GM23248 (cell line): ENCODE measurements around the gene RAB38. TPM values are rescaled to one million over a fixed set of nuclear protein-coding genes. Genes with fewer than 3 reads are reported as not detected.

Experiments used
- DNase-seq: peaks from one replicate; pipeline ENCODE4 v3.0.0-alpha.2; 2015
- H2AFZ ChIP-seq: fragments of 200-600 bp; sonication (generic); 2 replicates; pipeline ENCODE4 v1.6.1; 2016; ENCODE audit warnings: antibody characterized with exemption
- H3F3A ChIP-seq: fragments of 200-600 bp; sonication (generic); 2 replicates; pipeline ENCODE4 v1.6.1; 2016; ENCODE audit warnings: mild to moderate bottlenecking, antibody characterized with exemption, mixed run types; ENCODE audit not compliant: insufficient read depth
- H3K27ac ChIP-seq: fragments of 200-600 bp; sonication (generic); 2 replicates; pipeline ENCODE4 v1.5.1; 2016; ENCODE audit warnings: mild to moderate bottlenecking
- H3K27me3 ChIP-seq: fragments of 200-600 bp; sonication (generic); replicated peaks from 2 replicates; pipeline ENCODE4 v1.6.1; 2016; ENCODE audit warnings: mild to moderate bottlenecking; ENCODE audit not compliant: insufficient read depth
- H3K36me3 ChIP-seq: fragments of 200-600 bp; sonication (generic); 2 replicates; pipeline ENCODE4 v1.6.1; 2016; ENCODE audit warnings: low read depth, mild to moderate bottlenecking
- H3K4me1 ChIP-seq: fragments of 200-600 bp; sonication (generic); 2 replicates; pipeline ENCODE4 v1.6.1; 2016; ENCODE audit warnings: mild to moderate bottlenecking; ENCODE audit not compliant: insufficient read depth
- H3K4me2 ChIP-seq: fragments of 200-600 bp; sonication (generic); one replicate; pipeline ENCODE4 v1.6.1; 2016; ENCODE audit warnings: mild to moderate bottlenecking; ENCODE audit not compliant: unreplicated experiment
- H3K4me3 ChIP-seq: fragments of 200-600 bp; sonication (generic); 2 replicates; pipeline ENCODE4 v1.5.1; 2016; ENCODE audit warnings: mild to moderate bottlenecking
- H3K79me2 ChIP-seq: fragments of 200-600 bp; sonication (generic); 2 replicates; pipeline ENCODE4 v1.6.1; 2016; ENCODE audit warnings: mild to moderate bottlenecking; ENCODE audit not compliant: insufficient read depth
- H3K9ac ChIP-seq: fragments of 200-600 bp; sonication (generic); 2 replicates; pipeline ENCODE4 v1.6.1; 2016; ENCODE audit warnings: mild to moderate bottlenecking
- H3K9me2 ChIP-seq: fragments of 200-600 bp; sonication (generic); 2 replicates; pipeline ENCODE4 v1.6.1; 2016; ENCODE audit warnings: mixed run types, mild to moderate bottlenecking, moderate library complexity; ENCODE audit not compliant: insufficient read depth
- H3K9me3 ChIP-seq: fragments of 200-600 bp; sonication (generic); one replicate; pipeline ENCODE4 v1.6.1; 2017; ENCODE audit warnings: low read depth
- H4K20me1 ChIP-seq: fragments of 200-600 bp; sonication (generic); 2 replicates; pipeline ENCODE4 v1.6.0; 2016; ENCODE audit not compliant: insufficient read depth
- EZH2 ChIP-seq: fragments of 200-600 bp; sonication (generic); IDR thresholded peaks from 2 replicates; pipeline ENCODE4 v1.6.1; 2018; ENCODE audit warnings: antibody characterized with exemption, mild to moderate bottlenecking; ENCODE audit not compliant: insufficient read depth, poor library complexity, severe bottlenecking
- EZH2phosphoT487 ChIP-seq: fragments of 200-600 bp; sonication (generic); IDR thresholded peaks from 2 replicates; pipeline ENCODE4 v1.6.1; 2018; ENCODE audit warnings: antibody characterized with exemption, moderate library complexity, mild to moderate bottlenecking, low read depth; ENCODE audit not compliant: insufficient read depth
- WGBS, 2 experiments: methylation state at CpG; one replicate each; pipeline ENCODE4 v1.1.6; 2015 to 2017; ENCODE audit warnings: low lambda C conversion rate in 2 of 2, low coverage in 1 of 2; ENCODE audit errors: missing lambda C conversion rate in 2 of 2; 5-methylcytosine and 5-hydroxymethylcytosine counted together
- in situ Hi-C: fragments of 300-500 bp; cut with MboI; formaldehyde crosslinking; loops from 2 replicates; pipeline ENCODE4 v1.15.0; 2020
- polyA plus RNA-seq: library from polyadenylated mRNA; unstranded; fragments of >200 nt; fragmentation: Nextera tagmentation; extraction: Ambion mirVana; gene quantifications from 2 replicates; pipeline ENCODE4 v1.2.1, GENCODE V29; 2016
- total RNA-seq: library from RNA; depleted of rRNA; stranded (reverse); fragments of >200 nt; shearing (Covaris generic); gene quantifications from 2 replicates; pipeline ENCODE4 v1.2.3, GENCODE V29; 2014; rRNA removed

RAB38 gene
- total RNA-seq = 0.13 and 0.43 TPM in 2 replicates
- polyA plus RNA-seq = 1.5 and 2.5 TPM in 2 replicates

- peak within 1 kb of the TSS; percentile 67 for H3K4me3 ChIP-seq
- peak within 1 kb of the TSS; percentile 84 for H3K4me2 ChIP-seq
- no peaks in the 10 kb centered on the region for H3K36me3 ChIP-seq
- H3F3A ChIP-seq = peaks cover 5% of the 10 kb centered on the region; the same call in 1 of the 2 replicates
- no peak for TF ChIP-seq EZH2
- no peak for TF ChIP-seq EZH2phosphoT487
- H3K27me3 ChIP-seq = no peaks in the 10 kb centered on the region
- no peaks in the 10 kb centered on the region for H3K9me2 ChIP-seq
- no peaks in the 10 kb centered on the region for H3K79me2 ChIP-seq
- in situ Hi-C loops = no loop called here
- peak within 1 kb of the TSS; percentile 50 for H3K9ac ChIP-seq
- H4K20me1 ChIP-seq = no peaks in the 10 kb centered on the region
- peak within 1 kb of the TSS; percentile 77 for H2AFZ ChIP-seq
- WGBS, 2 experiments = 1 to 2% methylated on average over 52 to 53 of the region's 54 CpGs
- no peaks in the 10 kb centered on the region for H3K9me3 ChIP-seq
- DNase-seq = peak; percentile 92
- H3K4me1 ChIP-seq = no peaks in the 10 kb centered on the region
- peak within 1 kb of the TSS; percentile 23; the same call in 1 of the 2 replicates for H3K27ac ChIP-seq
These were observed at the start of gene RAB38 for GRCh38 chr11:88174709-88175568. TSS of gene RAB38 (minus strand) at chr11:88175443. CDS start at chr11:88175384, 59 bp downstream.

GRCh38 chr11:88213406-88213805 lies 38.2 kb upstream of the RAB38 start:
- no peaks in the 10 kb centered on the region for H3F3A ChIP-seq
- no peaks in the 10 kb centered on the region for H3K9me3 ChIP-seq
- no peak overlapping the region for H3K4me3 ChIP-seq
- H3K9me2 ChIP-seq = no peaks in the 10 kb centered on the region
- H3K27ac ChIP-seq = no peak overlapping the region
- no peaks in the 10 kb centered on the region for H3K27me3 ChIP-seq
- H3K4me2 ChIP-seq = no peak overlapping the region
- H4K20me1 ChIP-seq = no peaks in the 10 kb centered on the region
- in situ Hi-C loops = no loop called here
- TF ChIP-seq EZH2phosphoT487 (no peak), EZH2 (no peak)
- H3K9ac ChIP-seq = no peak overlapping the region
- H3K36me3 ChIP-seq = no peaks in the 10 kb centered on the region
- no peaks in the 10 kb centered on the region for H3K79me2 ChIP-seq
- no peaks in the 10 kb centered on the region for H3K4me1 ChIP-seq
- DNase-seq = no peak
- no peak overlapping the region for H2AFZ ChIP-seq

GRCh38 chr11:88212300-88212699 lies 37.1 kb upstream of the RAB38 start:
- WGBS, 2 experiments = 43 to 68% methylated on average over 1 of the region's 1 CpG
- no peak overlapping the region for H2AFZ ChIP-seq
- no peak for DNase-seq

GRCh38 chr11:88208745-88209144 lies 33.5 kb upstream of the RAB38 start:
- Histone ChIP-seq H3F3A (peaks cover 12% of the 10 kb centered on the region), H3K4me3 (no peak overlapping the region), H3K27me3 (no peaks in the 10 kb centered on the region), H2AFZ (peak overlapping the region; percentile 37; the same call in 1 of the 2 replicates), H4K20me1 (no peaks in the 10 kb centered on the region), H3K36me3 (no peaks in the 10 kb centered on the region), H3K9ac (no peak overlapping the region), H3K9me2 (no peaks in the 10 kb centered on the region), H3K4me1 (0 out of 2 replicates have a peak, but pooled peaks cover 9% of the 10 kb centered on the region), H3K79me2 (no peaks in the 10 kb centered on the region), H3K9me3 (no peaks in the 10 kb centered on the region), H3K27ac (no peak overlapping the region), H3K4me2 (no peak overlapping the region)
- 33 to 41% methylated on average over 2 of the region's 2 CpGs for WGBS, 2 experiments
- peak; percentile 3 for DNase-seq
- TF ChIP-seq EZH2phosphoT487 = no peak
- TF ChIP-seq EZH2 = no peak
- in situ Hi-C loops = no loop called here

More at GRCh38 chr11:88212300-88212699, 37.1 kb upstream of the RAB38 start:
- H3F3A ChIP-seq = no peaks in the 10 kb centered on the region; the same call in 1 of the 2 replicates
- no peak overlapping the region for H3K4me3 ChIP-seq
- TF ChIP-seq EZH2phosphoT487 (no peak), EZH2 (no peak)
- H3K27me3 ChIP-seq = no peaks in the 10 kb centered on the region
- no peak overlapping the region for H3K27ac ChIP-seq
- no peak overlapping the region for H3K4me2 ChIP-seq
- no peaks in the 10 kb centered on the region for H3K36me3 ChIP-seq
- in situ Hi-C loops = no loop called here
- H3K9me2 ChIP-seq = no peaks in the 10 kb centered on the region
- H4K20me1 ChIP-seq = no peaks in the 10 kb centered on the region
- no peaks in the 10 kb centered on the region for H3K79me2 ChIP-seq
- H3K9me3 ChIP-seq = no peaks in the 10 kb centered on the region
- no peaks in the 10 kb centered on the region for H3K4me1 ChIP-seq
- H3K9ac ChIP-seq = no peak overlapping the region
